AG04450 (cell line): ENCODE results near the gene HHLA2. TPM values are rescaled to one million over a fixed set of nuclear protein-coding genes. Genes with fewer than 3 reads are reported as not detected.
A peak's percentile ranks its signal among the peaks of the same experiment; 100 is the strongest.

Experiments
- CTCF ChIA-PET: fragments of 300-600, 350-600 bp; formaldehyde crosslinking; extraction: SDS; loops from one replicate; lab custom pipeline; 2022; ENCODE audit warnings: antibody characterized with exemption, inconsistent platforms; lab: Charles Lee
- POLR2A ChIA-PET: fragments of 350-600 bp; formaldehyde crosslinking; extraction: SDS; loops from one replicate; lab custom pipeline; 2021; ENCODE audit warnings: antibody characterized with exemption, inconsistent platforms; lab: Yijun Ruan, JAX
- DNase-seq: peaks from one replicate; pipeline ENCODE4 v3.0.0-alpha.2; 2011; ENCODE audit warnings: low read depth, low spot score
- H3K27ac ChIP-seq: one replicate; pipeline ENCODE4 v1.5.1; 2012; ENCODE audit warnings: low read depth, low read length, control low read depth
- H3K27me3 ChIP-seq: one replicate; pipeline ENCODE4 v1.6.0; 2012; ENCODE audit warnings: low read length; ENCODE audit not compliant: control insufficient read depth, insufficient read depth
- H3K4me3 ChIP-seq: 2 replicates; pipeline ENCODE4 v1.5.1; 2011; ENCODE audit warnings: mild to moderate bottlenecking, low read depth, low read length, control low read depth
- H3K9me3 ChIP-seq: 2 replicates; pipeline ENCODE4 v1.5.1; 2012; ENCODE audit warnings: low read length; ENCODE audit not compliant: control insufficient read depth, insufficient read depth
- polyA plus RNA-seq: library from polyadenylated mRNA; depleted of rRNA; stranded (reverse); fragments of >200 nt; gene quantifications from 2 replicates; pipeline ENCODE4 v1.2.3, GENCODE V29; 2011
- TF ChIP-seq, protein P1 (sequence below): IDR thresholded peaks from 2 replicates; pipeline ENCODE4 v1.5.1; 2011; ENCODE audit warnings: low read depth, low read length, control low read depth, inconsistent platforms

The HHLA2 gene
- polyA plus RNA-seq, 1 experiment = not detected

DNA sequence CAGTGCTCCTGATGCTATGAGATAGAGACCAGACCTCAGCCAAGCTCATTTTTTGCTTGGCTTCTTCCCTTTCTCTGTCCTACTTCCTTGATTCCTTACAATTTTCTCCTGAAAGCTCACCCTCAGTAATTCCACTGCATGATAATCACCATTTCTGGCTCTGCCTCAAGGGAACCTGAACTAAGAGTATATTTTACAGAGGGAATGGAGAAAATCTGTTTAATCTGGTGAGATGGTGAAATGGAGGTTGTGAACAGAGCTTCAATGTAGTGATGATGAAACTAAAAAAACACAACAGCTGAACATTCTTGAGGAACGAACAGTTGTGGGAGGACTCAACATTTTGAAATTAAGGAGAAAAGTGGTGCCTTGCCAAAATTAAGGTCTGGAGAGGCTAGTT, 16.3 kb downstream of the HHLA2 start:
- peak; percentile 20 for DNase-seq
- ChIA-PET POLR2A (no interaction called here), CTCF (interaction anchor here (0.6 to 1.6 kb wide), 2 partner anchors 9 to 13 kb away, joined by 3 to 4 read pairs; no protein-coding TSS in a partner anchor)

DNA sequence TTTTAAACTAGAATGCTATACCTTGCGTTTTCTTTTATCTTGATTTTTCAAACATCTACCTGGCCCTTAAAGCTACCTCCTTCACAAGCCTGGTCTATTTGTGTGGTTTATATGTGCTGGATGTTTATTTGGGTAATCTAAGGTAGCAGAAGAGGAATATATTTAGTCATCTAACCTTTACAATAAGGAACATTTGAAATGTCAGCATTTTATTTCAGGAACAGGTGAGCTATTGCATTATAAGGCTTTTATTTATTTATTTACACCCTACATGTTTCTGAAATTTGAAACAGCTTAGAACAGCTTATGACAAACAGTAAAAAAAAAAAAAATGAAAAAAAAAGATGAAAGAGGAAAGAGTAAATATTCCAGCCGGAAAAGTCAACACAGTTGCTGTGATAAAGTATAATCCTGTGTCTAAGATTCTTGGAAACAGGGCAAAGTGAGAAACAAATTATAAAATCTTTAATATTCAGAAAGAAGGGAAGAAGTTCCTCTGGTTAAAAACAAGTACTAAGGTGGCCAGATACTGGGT, 19.5 kb downstream of the HHLA2 start:
- ChIA-PET CTCF (interaction anchor here (0.7 kb wide), 1 partner anchor 17 kb away, joined by 4 read pairs; no protein-coding TSS in a partner anchor), POLR2A (no interaction called here)
- no peaks in the 10 kb centered on the region for H3K9me3 ChIP-seq
- no peaks in the 10 kb centered on the region for H3K27me3 ChIP-seq
- no peak overlapping the region for H3K27ac ChIP-seq
- TF ChIP-seq, protein P1, sequence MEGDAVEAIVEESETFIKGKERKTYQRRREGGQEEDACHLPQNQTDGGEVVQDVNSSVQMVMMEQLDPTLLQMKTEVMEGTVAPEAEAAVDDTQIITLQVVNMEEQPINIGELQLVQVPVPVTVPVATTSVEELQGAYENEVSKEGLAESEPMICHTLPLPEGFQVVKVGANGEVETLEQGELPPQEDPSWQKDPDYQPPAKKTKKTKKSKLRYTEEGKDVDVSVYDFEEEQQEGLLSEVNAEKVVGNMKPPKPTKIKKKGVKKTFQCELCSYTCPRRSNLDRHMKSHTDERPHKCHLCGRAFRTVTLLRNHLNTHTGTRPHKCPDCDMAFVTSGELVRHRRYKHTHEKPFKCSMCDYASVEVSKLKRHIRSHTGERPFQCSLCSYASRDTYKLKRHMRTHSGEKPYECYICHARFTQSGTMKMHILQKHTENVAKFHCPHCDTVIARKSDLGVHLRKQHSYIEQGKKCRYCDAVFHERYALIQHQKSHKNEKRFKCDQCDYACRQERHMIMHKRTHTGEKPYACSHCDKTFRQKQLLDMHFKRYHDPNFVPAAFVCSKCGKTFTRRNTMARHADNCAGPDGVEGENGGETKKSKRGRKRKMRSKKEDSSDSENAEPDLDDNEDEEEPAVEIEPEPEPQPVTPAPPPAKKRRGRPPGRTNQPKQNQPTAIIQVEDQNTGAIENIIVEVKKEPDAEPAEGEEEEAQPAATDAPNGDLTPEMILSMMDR = no peak
- H3K4me3 ChIP-seq = no peak overlapping the region
- DNase-seq = no peak

More for the DNA sequence above, 16.3 kb downstream of the HHLA2 start:
- H3K27ac ChIP-seq = no peak overlapping the region
- no peak overlapping the region for H3K4me3 ChIP-seq
- TF ChIP-seq, protein P1 = no peak
- H3K9me3 ChIP-seq = no peaks in the 10 kb centered on the region
- no peaks in the 10 kb centered on the region for H3K27me3 ChIP-seq

GRCh38 chr3:108319428-108320082, 23.2 kb downstream of the HHLA2 start:
- ChIA-PET CTCF (interaction anchor here (0.7 kb wide), 1 partner anchor 158 kb away, joined by 3 read pairs; no protein-coding TSS in a partner anchor), POLR2A (no interaction called here)
- H3K27ac ChIP-seq = no peak overlapping the region
- H3K4me3 ChIP-seq = no peak overlapping the region
- TF ChIP-seq, protein P1 = no peak
- no peaks in the 10 kb centered on the region for H3K9me3 ChIP-seq
- no peak for DNase-seq
- no peaks in the 10 kb centered on the region for H3K27me3 ChIP-seq

DNA sequence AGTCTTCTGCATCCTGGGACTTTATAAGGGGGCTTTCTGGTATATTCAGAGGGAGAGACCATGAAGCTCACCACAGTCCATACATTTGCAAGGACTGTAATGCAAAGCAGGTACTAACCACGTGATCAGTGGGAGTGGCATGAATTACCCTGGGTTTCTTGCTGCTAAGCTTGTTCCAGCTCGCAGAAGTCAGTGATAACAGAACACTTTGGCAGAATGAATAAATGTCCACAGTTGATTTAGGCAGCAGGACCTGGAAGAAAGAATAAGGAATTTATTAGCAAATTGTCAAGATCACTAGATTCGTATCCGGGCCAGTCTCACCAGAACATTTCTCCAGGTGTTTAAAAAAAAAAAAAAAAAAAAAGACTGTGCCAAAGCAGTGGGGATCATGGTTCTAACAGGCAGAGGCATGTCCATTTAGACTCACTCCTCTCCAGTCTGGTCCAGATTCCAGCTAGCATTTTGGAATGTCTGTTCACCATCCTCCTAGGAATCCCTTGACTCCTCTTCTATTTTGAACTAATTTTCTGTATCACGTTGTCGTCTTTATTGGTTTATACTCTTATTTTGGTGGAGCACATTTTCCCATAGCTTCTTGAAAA, 24.5 kb downstream of the HHLA2 start:
- POLR2A ChIA-PET = no interaction called here
- TF ChIP-seq, protein P1 = no peak
- Histone ChIP-seq H3K9me3 (no peaks in the 10 kb centered on the region), H3K27me3 (no peaks in the 10 kb centered on the region), H3K27ac (no peak overlapping the region), H3K4me3 (no peak overlapping the region)
- CTCF ChIA-PET = interaction anchor here (1.1 to 1.3 kb wide), 2 partner anchors 8 to 157 kb away, joined by 3 to 4 read pairs; no protein-coding TSS in a partner anchor
- no peak for DNase-seq

GRCh38 chr3:108322352-108322751, 26.0 kb downstream of the HHLA2 start:
- no peaks in the 10 kb centered on the region for H3K9me3 ChIP-seq
- CTCF ChIA-PET = interaction anchor here (1.8 kb wide), 1 partner anchor 155 kb away, joined by 4 read pairs; no protein-coding TSS in a partner anchor
- TF ChIP-seq, protein P1 = 0 out of 2 replicates have a peak, but pooled peaks have one; percentile 10
- POLR2A ChIA-PET = no interaction called here
- H3K27ac ChIP-seq = no peak overlapping the region
- no peak for DNase-seq
- no peaks in the 10 kb centered on the region for H3K27me3 ChIP-seq
- no peak overlapping the region for H3K4me3 ChIP-seq
